ENCODE results near the gene MACROD2. TPM values are rescaled to one million over a fixed set of nuclear protein-coding genes. Genes with fewer than 3 reads are reported as not detected.

The MACROD2 gene
- total RNA-seq, 4 donors from 2014 or later: 8.7 to 17.8 (median 10.8) TPM

DNA sequence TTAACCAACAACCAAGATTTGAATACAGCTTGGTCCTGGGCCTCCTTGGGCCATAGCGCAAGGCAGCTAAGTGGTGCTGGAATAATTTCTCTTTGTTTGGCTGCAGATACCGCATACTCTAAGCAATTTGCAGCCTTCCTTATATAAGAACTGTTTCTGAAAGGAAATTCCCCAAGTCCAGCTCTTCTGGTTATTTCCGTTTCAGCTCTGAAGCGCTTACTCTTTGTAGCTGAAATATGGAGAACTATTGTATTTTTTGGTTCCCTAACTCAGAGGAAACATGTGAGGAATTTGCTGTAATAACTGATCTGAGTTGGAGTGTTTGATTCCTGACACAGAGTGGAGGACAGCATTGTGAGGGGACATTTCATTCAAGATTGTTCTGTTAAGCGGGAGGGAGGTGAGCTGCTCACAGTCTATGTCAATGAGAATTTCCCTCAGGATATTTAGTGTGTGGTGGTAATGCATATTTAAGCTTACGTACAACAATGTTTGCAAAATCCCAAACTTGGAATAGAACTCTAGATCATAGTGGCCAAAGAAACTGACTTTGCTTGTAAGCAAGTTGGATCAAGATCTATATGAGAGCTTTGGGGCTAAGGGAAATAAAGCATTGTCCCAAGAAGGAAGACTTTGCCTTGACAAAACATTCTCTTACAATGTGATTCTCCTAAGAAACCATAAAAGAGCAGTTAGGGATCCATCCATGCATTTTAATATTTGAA is 918.7 kb downstream of the MACROD2 start:
- intact Hi-C loops (cut with DNase I): no loop called here
- Histone ChIP-seq H3K27ac (no peak overlapping the region), H3K9me3 (no peaks in the 10 kb centered on the region), H3K4me3 (replicated peaks in 1 of 3) (no peak overlapping the region), H3K27me3 (no peaks in the 10 kb centered on the region), H3K36me3 (no peaks in the 10 kb centered on the region), H3K4me1 (peaks cover 0 to under 1% of the 10 kb centered on the region in 2 donors)
- TF ChIP-seq POLR2A (IDR thresholded peaks at IDR 0.05): no peak
- TF ChIP-seq, protein P1, sequence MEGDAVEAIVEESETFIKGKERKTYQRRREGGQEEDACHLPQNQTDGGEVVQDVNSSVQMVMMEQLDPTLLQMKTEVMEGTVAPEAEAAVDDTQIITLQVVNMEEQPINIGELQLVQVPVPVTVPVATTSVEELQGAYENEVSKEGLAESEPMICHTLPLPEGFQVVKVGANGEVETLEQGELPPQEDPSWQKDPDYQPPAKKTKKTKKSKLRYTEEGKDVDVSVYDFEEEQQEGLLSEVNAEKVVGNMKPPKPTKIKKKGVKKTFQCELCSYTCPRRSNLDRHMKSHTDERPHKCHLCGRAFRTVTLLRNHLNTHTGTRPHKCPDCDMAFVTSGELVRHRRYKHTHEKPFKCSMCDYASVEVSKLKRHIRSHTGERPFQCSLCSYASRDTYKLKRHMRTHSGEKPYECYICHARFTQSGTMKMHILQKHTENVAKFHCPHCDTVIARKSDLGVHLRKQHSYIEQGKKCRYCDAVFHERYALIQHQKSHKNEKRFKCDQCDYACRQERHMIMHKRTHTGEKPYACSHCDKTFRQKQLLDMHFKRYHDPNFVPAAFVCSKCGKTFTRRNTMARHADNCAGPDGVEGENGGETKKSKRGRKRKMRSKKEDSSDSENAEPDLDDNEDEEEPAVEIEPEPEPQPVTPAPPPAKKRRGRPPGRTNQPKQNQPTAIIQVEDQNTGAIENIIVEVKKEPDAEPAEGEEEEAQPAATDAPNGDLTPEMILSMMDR (IDR thresholded peaks at IDR 0.05): no peak
- DNase-seq: no peak
- 65 to 73% methylated on average over 6 of the region's 6 CpGs for WGBS, 2 donors

DNA sequence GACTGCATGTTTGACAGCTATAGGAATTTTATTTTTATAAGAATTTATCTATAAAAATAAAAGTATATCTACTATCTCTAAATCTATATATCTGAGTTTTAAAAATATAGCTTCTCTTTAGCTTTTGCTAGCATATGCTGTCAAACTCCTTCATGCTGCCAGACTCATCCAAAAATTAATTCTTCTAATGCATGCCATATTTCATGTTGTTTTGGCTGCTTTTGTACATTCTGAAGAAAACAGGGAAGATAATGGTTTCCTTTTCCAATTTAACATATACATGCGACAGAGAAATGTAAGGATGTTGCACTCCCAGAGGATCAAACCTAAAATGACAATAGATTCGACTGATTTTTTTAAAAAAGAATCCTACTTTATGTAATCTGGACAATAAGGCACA is 919.3 kb downstream of the MACROD2 start:
- WGBS, 2 donors: 78 to 79% methylated on average over 2 of the region's 2 CpGs
- H3K9me3 ChIP-seq: no peaks in the 10 kb centered on the region
- DNase-seq: no peak
- no peak overlapping the region for H3K27ac ChIP-seq
- no peak overlapping the region for H3K4me3 ChIP-seq (replicated peaks in 1 of 3)
- TF ChIP-seq POLR2A (IDR thresholded peaks at IDR 0.05): no peak
- TF ChIP-seq, protein P1 (IDR thresholded peaks at IDR 0.05): no peak
- peaks cover 0 to 5% of the 10 kb centered on the region in 2 donors for H3K4me1 ChIP-seq
- H3K27me3 ChIP-seq: no peaks in the 10 kb centered on the region
- no peaks in the 10 kb centered on the region for H3K36me3 ChIP-seq
- intact Hi-C loops (cut with DNase I): no loop called here

DNA sequence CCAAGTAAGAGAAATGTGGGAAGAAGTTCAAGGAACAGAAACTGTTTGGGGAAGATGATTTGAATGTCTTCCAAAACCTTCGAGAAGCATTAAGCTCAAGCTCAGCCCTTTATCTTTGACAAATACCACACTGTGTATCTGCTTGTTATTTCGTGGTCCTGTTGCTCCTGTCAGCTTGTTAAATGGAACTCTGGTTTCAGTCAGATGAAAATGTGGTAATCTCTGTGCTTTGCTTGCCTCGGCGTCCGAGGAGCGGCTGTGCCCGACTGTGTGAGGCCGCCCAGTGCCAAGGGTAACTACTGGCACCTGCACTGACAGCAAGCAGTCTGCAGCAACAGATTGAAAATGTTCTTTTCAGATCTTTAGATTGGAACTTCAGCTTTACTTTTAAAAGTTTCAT is 920.0 kb downstream of the MACROD2 start:
- H3K27me3 ChIP-seq: no peaks in the 10 kb centered on the region
- DNase-seq: no peak
- H3K9me3 ChIP-seq: no peaks in the 10 kb centered on the region
- no peaks in the 10 kb centered on the region for H3K36me3 ChIP-seq
- no peak for TF ChIP-seq POLR2A (IDR thresholded peaks at IDR 0.05)
- TF ChIP-seq, protein P1 (IDR thresholded peaks at IDR 0.05): no peak
- intact Hi-C loops (cut with DNase I): no loop called here
- WGBS, 2 donors: 81 to 83% methylated on average over 8 of the region's 8 CpGs
- no peak overlapping the region for H3K4me3 ChIP-seq (replicated peaks in 1 of 3)
- H3K4me1 ChIP-seq: peaks cover 0 to 5% of the 10 kb centered on the region in 2 donors
- H3K27ac ChIP-seq: no peak overlapping the region

DNA sequence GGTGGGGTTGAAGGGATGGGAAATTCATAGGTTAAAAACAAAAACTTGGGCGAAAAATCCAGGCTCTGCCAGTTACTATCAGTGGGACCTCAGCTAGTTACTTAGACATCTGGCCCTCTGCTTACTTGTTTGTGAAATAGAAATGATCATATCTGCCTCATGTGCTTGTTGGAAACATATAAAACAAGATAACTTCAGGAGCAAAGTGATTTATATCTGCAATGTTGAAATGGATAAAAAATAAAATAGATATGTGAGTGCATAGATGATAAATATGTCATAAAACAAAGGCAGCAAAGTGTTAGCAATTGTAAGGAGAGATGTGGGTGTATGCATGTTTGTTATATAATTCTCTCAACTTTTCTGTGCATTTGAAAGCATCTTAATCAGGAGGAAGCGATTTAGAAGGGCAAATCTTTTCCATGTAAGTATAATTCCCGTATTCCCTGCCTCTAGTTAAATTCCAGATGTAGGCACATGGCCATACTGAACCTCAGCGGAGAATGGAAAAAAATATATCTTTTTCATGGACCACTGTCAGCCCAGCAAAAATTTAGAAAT is 921.1 kb downstream of the MACROD2 start:
- DNase-seq: no peak
- no peak overlapping the region for H3K27ac ChIP-seq
- no peaks in the 10 kb centered on the region for H3K27me3 ChIP-seq
- intact Hi-C loops (cut with DNase I): no loop called here
- H3K4me3 ChIP-seq (replicated peaks in 1 of 3): no peak overlapping the region
- peaks cover 0 to 5% of the 10 kb centered on the region in 2 donors for H3K4me1 ChIP-seq
- H3K9me3 ChIP-seq: no peaks in the 10 kb centered on the region
- H3K36me3 ChIP-seq: no peaks in the 10 kb centered on the region
- TF ChIP-seq, protein P1 (IDR thresholded peaks at IDR 0.05): no peak
- TF ChIP-seq POLR2A (IDR thresholded peaks at IDR 0.05): no peak
- 88 to 91% methylated on average over 4 of the region's 4 CpGs for WGBS, 2 donors

DNA sequence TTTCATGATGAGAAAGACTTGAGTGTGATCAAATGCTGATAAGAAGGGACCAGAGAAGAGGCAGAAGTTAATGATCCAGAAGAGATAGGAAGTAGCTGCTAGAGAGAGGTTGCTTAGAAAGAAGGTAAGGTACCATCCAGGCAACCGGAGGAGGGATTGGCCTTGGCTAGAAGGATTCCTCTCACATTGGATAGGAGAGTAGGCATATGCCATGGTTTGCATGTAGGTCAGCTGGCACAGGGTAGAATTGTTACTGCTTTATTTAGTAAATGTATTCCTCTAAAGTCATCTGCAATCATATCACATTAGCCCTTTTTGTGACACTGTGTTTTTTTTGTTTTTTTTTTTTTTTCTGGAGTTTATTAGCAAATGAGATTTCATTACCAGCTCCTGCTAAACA is 923.0 kb downstream of the MACROD2 start:
- DNase-seq: no peak
- TF ChIP-seq POLR2A (IDR thresholded peaks at IDR 0.05): no peak
- TF ChIP-seq, protein P1 (IDR thresholded peaks at IDR 0.05): no peak
- 98 to 100% methylated on average over 1 of the region's 1 CpG for WGBS, 2 donors
- intact Hi-C loops (cut with DNase I): no loop called here
- no peak overlapping the region for H3K27ac ChIP-seq
- H3K9me3 ChIP-seq: no peaks in the 10 kb centered on the region
- no peaks in the 10 kb centered on the region for H3K27me3 ChIP-seq
- H3K4me3 ChIP-seq (replicated peaks in 1 of 3): no peak overlapping the region
- no peaks in the 10 kb centered on the region for H3K36me3 ChIP-seq
- H3K4me1 ChIP-seq: peaks cover 0 to 5% of the 10 kb centered on the region in 2 donors
